Muscle layer of duodenum (tissue), 2 donors: ENCODE results near the gene TYMP.
"Not testable (repeated sequence)": the region's sequence is repeated elsewhere in the genome, so short reads cannot be mapped to it uniquely, and the experiment has no call there.

ENCODE experiments used
- H3K27ac ChIP-seq: one replicate; pipeline ENCODE4 v1.7.0; 2013; ENCODE audit warnings: mild to moderate bottlenecking, low read length
- H3K27me3 ChIP-seq: one replicate; pipeline ENCODE4 v1.7.0; 2013; ENCODE audit warnings: low read depth, mild to moderate bottlenecking, control low read depth, low read length
- H3K36me3 ChIP-seq, 2 donors: one replicate each; pipeline ENCODE4 v1.7.0; 2013; ENCODE audit warnings: low read length in 2 of 2, control low read depth in 1 of 2, mild to moderate bottlenecking in 1 of 2; ENCODE audit not compliant: insufficient read depth in 2 of 2, control insufficient read depth in 1 of 2
- H3K4me1 ChIP-seq, 2 donors: one replicate each; pipeline ENCODE4 v1.7.0; 2013; ENCODE audit warnings: low read length in 2 of 2, mild to moderate bottlenecking in 2 of 2, control low read depth in 1 of 2, moderate library complexity in 1 of 2; ENCODE audit not compliant: insufficient read depth in 2 of 2, control insufficient read depth in 1 of 2
- H3K4me3 ChIP-seq, 2 donors: one replicate each; pipeline ENCODE4 v1.7.0; 2013; ENCODE audit warnings: low read length in 2 of 2, low read depth in 1 of 2, mild to moderate bottlenecking in 1 of 2
- H3K9me3 ChIP-seq, 2 donors: one replicate each; pipeline ENCODE4 v1.7.0; 2013; ENCODE audit warnings: low read length in 2 of 2, control low read depth in 1 of 2, mild to moderate bottlenecking in 1 of 2; ENCODE audit not compliant: control insufficient read depth in 1 of 2
- donor health status: healthy.

The TYMP gene

DNA sequence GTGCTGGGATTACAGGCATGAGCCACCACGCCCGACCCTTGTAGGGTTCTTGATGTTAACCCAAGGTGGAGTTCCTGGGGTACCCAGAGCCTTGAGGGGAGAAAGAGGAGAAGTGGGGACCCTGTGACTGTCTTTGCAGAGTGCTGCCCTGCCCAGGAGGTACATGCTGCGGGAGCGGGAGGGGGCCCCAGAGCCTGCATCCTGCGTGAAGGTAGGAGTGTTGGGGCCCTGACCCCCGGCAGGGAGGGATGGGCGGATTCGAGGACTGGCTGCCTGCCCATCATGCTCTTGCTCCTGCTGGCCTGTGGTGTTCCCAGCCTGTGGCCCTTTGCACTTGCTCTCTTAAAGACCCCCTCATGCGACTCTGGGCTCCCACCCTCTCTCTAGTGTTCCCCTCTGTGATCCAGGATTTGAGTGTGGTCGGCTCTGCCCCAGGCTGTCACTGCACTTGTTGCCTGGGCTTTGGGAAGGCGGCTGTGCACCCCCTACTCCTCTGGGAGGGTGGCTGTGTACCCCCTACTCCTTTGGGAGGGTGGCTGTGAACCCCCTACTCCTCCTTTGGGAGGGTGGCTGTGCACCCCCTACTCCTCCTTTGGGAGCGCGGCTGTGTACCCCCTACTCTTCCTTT lies 8.9 kb downstream of the TYMP start:
- peaks cover 6 to 14% of the 10 kb centered on the region in 2 donors for H3K4me1 ChIP-seq
- no peaks in the 10 kb centered on the region for H3K9me3 ChIP-seq
- no peak overlapping the region for H3K4me3 ChIP-seq
- peaks cover 28 to 59% of the 10 kb centered on the region in 2 donors for H3K36me3 ChIP-seq
- H3K27me3 ChIP-seq: no peaks in the 10 kb centered on the region
- no peak overlapping the region for H3K27ac ChIP-seq

DNA sequence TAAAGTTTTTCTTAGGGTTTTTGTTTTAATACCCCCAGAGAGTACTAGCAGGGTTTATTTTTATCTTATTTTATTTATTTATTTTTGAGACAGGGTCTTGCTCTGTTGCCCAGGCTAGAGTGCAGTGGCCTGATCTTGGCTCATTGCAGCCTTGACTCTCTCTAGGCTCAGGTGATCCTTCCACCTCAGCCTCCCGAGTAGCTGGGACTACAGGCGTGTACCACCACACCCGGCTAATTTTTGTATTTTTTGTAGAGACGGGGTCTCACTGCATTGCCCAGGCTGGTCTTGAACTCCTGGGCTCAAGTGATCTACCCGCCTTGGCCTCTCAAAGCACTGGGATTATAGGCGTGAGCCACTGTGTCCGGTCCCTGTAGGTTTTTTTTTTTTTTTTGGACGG lies 9.6 kb downstream of the TYMP start:
- Histone ChIP-seq H3K4me1 (peaks cover 6 to 14% of the 10 kb centered on the region in 2 donors), H3K36me3 (peaks cover 28 to 59% of the 10 kb centered on the region in 2 donors)
- H3K9me3 ChIP-seq, H3K27me3 ChIP-seq, H3K4me3 ChIP-seq, H3K27ac ChIP-seq: not testable (repeated sequence)

DNA sequence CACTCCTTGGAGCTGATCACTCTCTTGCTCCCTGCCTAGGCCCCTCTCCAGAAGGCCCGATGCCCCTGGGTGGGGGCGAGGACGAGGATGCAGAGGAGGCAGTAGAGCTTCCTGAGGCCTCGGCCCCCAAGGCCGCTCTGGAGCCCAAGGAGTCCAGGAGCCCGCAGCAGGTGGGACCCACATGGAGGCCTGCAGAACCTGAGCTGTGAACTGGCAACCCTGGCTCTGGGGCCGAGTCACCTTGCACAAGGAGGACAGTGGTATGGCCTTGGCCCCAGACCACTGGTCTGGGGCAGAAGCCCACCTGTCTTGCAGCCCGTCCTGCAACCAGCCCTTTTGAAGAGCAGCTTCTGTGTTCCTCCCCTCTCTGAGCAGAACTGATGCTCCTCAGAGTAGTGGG lies 10.7 kb downstream of the TYMP start:
- H3K4me1 ChIP-seq: peaks cover 0 to 5% of the 10 kb centered on the region in 2 donors
- no peak overlapping the region for H3K27ac ChIP-seq
- peaks cover 28 to 59% of the 10 kb centered on the region in 2 donors for H3K36me3 ChIP-seq
- H3K9me3 ChIP-seq: no peaks in the 10 kb centered on the region
- H3K4me3 ChIP-seq: no peak overlapping the region
- no peaks in the 10 kb centered on the region for H3K27me3 ChIP-seq

DNA sequence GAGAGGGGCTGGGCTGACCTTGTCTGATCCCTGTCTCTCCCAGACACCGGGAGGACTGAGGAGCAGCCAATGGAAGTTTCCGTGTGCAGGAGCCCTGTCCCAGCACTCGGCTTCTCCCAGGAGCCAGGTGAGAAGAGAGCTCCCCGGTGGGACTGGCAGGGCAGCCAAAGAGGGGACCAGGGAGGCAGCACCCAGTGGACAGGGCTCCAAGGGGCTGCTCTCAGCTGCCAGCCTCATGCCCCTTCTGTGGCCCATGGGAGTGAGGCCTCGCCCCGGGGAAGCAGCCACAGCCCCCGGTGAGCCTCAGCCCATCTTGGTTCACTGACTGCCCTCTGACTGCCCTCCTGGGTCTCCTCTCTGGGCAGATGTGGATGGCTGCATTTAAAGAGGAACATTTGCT lies 11.2 kb downstream of the TYMP start:
- H3K9me3 ChIP-seq: no peaks in the 10 kb centered on the region
- no peak overlapping the region for H3K4me3 ChIP-seq
- no peaks in the 10 kb centered on the region for H3K4me1 ChIP-seq
- peaks cover 28 to 59% of the 10 kb centered on the region in 2 donors for H3K36me3 ChIP-seq
- H3K27me3 ChIP-seq: no peaks in the 10 kb centered on the region
- H3K27ac ChIP-seq: no peak overlapping the region

DNA sequence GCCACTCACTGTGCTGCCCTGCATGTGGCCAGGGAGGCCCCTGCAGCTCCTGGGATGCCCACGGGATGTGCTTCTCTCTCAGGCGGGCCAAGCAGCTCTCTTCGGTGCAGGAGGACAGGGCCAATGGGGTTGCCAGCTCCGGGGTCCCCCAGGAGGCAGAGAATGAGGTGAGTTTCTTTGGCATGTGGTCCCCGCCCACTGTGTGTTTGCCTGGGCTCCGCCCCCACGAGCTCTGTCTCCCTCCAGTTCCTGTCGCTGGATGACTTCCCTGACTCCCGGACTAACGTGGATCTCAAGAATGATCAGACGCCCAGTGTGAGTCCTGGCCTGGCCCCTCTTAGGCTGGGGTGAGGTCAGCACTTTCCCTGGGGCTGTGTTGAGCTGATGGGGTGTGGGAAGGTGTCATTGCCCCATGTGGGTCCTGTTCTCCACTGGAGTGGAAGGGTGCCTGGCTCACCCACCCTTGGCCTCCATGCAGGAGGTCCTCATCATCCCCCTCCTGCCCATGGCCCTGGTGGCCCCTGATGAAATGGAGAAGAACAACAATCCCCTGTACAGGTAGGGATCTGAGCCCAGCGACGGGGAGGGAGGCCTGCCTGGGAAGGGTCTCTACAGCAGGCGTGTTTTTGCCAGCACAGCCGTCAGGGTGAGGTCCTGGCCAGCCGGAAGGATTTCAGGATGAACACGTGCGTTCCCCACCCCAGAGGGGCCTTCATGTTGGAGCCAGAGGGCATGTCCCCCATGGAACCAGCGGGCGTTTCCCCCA lies 12.1 kb downstream of the TYMP start:
- Histone ChIP-seq H3K9me3 (no peaks in the 10 kb centered on the region), H3K4me1 (no peaks in the 10 kb centered on the region), H3K4me3 (no peak overlapping the region), H3K27ac (no peak overlapping the region), H3K36me3 (peaks cover 28 to 51% of the 10 kb centered on the region in 2 donors), H3K27me3 (no peaks in the 10 kb centered on the region)

DNA sequence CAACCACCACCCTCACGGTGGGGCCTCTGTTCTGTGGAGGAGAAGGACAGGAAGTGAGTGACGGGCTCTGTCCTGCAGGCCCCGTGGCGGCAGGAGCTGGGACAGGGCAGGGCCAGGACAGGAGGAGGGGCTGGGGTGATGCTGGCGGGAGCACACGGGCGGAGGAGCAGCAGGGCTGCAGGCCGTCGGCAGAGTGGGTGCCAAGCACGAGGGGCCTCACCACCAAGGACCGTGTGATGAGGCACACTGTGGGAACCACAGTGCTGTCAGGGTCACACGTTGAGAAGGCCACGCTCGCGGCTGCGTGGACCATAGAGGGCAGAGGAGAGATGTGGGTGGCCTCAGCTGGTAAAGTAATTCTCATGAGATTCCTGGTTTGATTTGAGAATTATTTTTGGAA lies 12.9 kb downstream of the TYMP start:
- no peaks in the 10 kb centered on the region for H3K9me3 ChIP-seq
- H3K27me3 ChIP-seq: no peaks in the 10 kb centered on the region
- H3K4me3 ChIP-seq: no peak overlapping the region
- peaks cover 21 to 43% of the 10 kb centered on the region in 2 donors for H3K36me3 ChIP-seq
- no peaks in the 10 kb centered on the region for H3K4me1 ChIP-seq
- no peak overlapping the region for H3K27ac ChIP-seq

DNA sequence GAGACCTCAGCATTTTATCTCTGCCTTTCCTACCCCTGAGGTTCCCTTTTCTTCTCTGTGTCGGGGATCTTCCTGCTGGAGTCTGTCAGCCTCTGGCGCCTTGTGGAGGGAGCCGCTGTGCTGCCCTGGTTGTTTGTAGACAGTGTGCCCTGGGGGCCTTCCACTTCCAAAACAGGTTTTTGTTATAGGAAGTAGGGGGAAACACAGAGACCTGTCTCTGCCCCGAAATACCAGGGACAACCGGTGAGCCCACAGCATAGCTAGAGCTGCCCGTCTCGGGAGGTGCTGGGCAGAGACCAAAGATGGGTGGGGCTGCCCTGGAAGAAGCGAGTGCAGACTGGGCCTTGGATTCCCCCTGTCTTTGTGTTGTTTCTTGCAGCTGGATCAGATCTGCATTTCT lies 13.7 kb downstream of the TYMP start:
- no peak overlapping the region for H3K4me3 ChIP-seq
- no peaks in the 10 kb centered on the region for H3K4me1 ChIP-seq
- no peaks in the 10 kb centered on the region for H3K27me3 ChIP-seq
- no peak overlapping the region for H3K27ac ChIP-seq
- no peaks in the 10 kb centered on the region for H3K9me3 ChIP-seq
- peaks cover 19 to 35% of the 10 kb centered on the region in 2 donors for H3K36me3 ChIP-seq

DNA sequence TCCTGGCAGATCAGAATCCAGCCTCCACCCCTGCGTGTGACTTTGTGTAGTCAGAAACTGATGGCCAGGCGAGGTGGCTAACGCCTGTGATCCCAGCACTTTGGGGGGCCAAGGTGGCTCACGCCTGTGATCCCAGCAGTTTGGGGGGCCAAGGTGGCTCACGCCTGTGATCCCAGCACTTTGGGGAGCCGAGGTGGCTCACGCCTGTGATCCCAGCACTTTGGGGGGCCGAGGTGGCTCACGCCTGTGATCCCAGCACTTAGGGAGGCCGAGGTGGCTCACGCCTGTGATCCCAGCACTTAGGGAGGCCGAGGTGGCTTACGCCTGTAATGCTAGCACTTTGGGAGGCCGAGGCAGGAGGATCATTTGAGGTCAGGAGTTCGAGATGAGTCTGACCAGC lies 16.6 kb downstream of the TYMP start:
- no peaks in the 10 kb centered on the region for H3K9me3 ChIP-seq
- no peak overlapping the region for H3K4me3 ChIP-seq
- peaks cover 0 to 13% of the 10 kb centered on the region in 2 donors for H3K4me1 ChIP-seq
- H3K27ac ChIP-seq: no peak overlapping the region
- peaks cover 14 to 18% of the 10 kb centered on the region in 2 donors for H3K36me3 ChIP-seq
- H3K27me3 ChIP-seq: no peaks in the 10 kb centered on the region

DNA sequence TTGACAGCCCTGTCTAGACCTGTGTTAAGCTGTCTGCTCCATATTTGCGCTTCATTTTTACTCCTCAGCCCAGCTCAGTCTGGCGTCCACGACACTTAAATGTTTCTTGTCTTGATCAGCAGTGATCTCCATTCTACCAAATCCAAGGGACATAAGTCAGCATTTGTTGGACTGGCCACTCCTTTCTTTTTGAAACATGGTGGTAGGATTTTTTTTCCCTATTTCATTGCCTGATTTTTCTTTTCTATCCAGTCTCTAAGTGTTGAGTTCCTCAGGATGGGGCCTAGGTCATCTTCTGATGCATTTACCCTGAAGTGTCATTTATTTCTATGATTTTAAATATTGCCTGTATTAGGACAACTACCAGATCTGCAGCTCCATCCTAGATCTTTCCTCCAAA lies 20.9 kb downstream of the TYMP start:
- Histone ChIP-seq H3K27me3 (no peaks in the 10 kb centered on the region), H3K27ac (peak overlapping the region; percentile 47), H3K4me3 (peak overlapping the region; percentile 76 to 79), H3K9me3 (no peaks in the 10 kb centered on the region), H3K4me1 (peaks cover 0 to 26% of the 10 kb centered on the region in 2 donors), H3K36me3 (peaks cover 0 to 13% of the 10 kb centered on the region in 2 donors)

DNA sequence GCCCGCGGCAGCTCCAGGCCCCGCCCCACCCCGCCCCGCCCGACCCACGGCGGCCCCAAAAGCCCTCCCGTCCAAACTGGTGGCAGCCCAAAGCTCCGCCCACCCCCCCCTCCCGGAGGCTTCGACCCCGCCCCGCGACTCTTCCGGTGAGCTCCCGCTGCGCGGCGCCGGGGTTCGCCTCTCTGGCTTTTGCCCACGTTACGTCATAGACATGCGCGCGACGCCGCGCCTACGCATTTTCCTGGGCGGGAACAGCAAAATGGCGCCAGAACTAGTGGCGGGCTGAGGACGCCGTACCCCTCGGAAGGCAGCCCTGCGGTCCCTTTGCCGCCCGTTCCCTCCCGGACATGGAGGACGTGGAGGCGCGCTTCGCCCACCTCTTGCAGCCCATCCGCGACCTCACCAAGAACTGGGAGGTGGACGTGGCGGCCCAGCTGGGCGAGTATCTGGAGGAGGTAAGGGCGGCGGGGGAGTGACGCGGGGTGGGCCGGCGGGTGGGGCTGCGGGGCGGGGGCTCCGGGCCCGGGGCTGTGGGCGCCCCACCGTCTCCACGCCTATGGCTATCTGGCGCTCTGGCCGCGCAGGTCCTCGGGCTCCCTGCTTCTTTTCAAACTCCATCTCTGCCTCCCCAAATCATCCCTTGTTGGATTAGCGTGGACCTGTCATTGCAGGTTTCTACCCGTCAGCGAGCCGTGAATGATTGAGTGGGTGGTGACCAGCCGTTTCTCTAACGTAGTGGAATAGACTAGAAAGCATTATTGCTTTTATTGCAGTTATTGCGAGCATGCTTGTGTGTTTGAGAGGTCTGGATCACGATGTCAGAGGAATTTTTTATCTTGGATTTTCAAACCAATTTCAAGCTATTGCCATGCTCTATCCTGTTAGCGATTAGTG lies 21.6 kb downstream of the TYMP start, which contains the start of gene NCAPH2:
Gene NCAPH2 (plus strand): TSS at position 234 of the 894 bp plus-strand sequence. CDS start 114 bp downstream, at position 348.
- Histone ChIP-seq H3K27me3 (no peaks in the 10 kb centered on the region), H3K4me3 (peak within 1 kb of the TSS; percentile 90 to 99), H3K4me1 (peaks cover 0 to 26% of the 10 kb centered on the region in 2 donors), H3K36me3 (peaks cover 0 to 16% of the 10 kb centered on the region in 2 donors), H3K27ac (peak within 1 kb of the TSS; percentile 63), H3K9me3 (no peaks in the 10 kb centered on the region)

DNA sequence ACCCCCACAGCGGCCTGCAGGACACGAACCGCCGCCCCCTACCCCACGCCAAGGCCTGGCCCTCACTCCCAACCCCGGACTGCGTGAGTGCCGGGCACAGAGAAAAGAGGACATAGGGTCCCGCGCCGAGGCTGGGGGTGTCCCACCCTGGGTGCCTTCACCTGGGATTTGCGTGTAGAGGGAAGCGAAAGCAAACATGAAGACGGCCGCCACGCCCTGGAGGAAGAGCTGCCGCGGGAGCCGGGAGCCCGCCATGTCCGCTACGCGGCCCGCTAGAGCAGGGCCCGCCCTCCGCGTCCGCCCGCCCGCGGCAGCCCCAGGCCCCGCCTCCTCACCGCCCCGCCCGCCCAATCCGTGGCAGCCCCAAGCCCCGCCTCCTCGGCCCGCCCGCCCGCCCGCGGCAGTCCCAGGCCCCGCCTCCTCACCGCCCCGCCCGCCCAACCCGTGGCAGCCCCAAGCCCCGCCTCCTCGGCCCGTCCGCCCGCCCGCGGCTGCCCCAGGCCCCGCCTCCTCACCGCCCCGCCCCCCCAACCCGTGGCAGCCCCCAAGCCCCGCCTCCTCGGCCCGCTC lies 22.3 kb downstream of the TYMP start, which contains the start of gene LMF2:
Gene LMF2 (minus strand): TSS at position 282 of the 570 bp plus-strand sequence. CDS start 27 bp downstream, at position 255.
- Histone ChIP-seq H3K27ac (peak within 1 kb of the TSS; percentile 63), H3K4me1 (peaks cover 0 to 26% of the 10 kb centered on the region in 2 donors)

More for the DNA sequence above, 22.3 kb downstream of the TYMP start, which contains the start of gene LMF2:
- Histone ChIP-seq H3K4me3 (peak within 1 kb of the TSS; percentile 90 to 99), H3K27me3 (no peaks in the 10 kb centered on the region), H3K9me3 (no peaks in the 10 kb centered on the region), H3K36me3 (peaks cover 0 to 23% of the 10 kb centered on the region in 2 donors)
